ENCODE results near the gene TMEM271.
A peak's percentile ranks its signal among the peaks of the same experiment; 100 is the strongest.

The TMEM271 gene, protein sequence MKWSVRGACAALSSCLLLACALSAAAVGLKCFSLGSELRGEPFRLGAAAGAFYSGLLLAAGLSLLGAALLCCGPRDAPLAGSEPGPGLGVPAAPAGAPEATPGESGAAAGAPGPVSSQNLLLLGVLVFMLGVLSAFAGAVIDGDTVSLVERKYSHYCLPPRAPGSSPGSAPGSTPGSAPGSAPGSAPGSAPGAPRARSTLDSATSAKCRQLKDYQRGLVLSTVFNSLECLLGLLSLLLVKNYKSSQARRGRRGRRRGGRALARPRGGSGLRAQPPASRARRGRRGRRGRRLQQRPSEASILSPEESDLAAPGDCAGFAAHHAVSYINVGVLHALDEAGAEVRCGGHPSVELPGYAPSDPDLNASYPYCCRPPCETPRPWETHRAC

DNA sequence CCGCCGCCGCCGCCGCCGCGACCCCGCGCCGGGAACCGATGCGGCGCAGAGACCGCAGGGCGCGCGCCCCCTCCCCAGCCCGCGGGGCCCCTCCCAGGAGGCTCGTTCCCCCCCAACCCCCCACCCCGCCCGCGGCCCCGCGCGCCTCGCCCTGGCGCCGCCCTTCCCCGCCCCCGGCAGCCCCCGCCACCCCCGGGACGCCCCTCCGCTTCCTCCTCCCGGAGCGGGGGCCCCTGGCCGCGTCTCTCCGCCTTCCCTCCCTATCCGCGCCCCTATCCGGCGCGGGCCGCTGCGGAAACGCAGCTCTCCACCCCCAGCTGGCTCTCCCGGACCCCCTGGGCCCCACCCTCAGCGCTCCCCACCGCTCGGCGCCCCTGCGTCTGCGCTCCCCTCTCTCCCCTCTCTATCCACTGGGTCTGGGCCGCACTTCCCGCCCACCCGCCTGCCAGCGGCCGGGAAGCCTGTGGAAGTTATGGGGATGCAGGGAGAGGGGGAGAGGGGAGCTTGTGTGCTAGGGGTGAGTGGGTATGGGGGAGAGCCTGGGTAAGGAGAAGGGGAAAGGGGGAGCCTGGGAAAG is at the start of gene TMEM271:
TMEM271 (minus strand) TSS at position 51 of the 577 bp plus-strand sequence. CDS start 233 bp downstream, outside the sequence.
- no peak for DNase-seq (ENCODE audit: insufficient read length, low spot score)

DNA sequence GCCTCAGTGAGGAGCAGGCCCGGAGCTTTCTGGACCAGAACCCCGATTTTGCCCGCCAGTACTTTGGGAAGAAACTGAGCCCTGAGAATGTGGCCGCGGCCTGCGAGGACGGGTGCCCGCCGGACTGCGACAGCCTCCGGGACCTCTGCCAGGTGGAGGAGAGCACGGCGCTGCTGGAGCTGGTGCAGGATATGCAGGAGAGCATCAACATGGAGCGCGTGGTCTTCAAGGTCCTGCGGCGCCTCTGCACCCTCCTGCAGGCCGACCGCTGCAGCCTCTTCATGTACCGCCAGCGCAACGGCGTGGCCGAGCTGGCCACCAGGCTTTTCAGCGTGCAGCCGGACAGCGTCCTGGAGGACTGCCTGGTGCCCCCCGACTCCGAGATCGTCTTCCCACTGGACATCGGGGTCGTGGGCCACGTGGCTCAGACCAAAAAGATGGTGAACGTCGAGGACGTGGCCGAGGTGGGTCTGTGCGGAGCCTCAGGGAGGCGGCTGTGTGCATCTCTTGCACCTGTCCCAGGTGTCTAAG is 49.6 kb upstream of the TMEM271 start:
- no peak for FAIRE-seq
- DNase-seq (ENCODE audit: insufficient read length, low spot score) = no peak

More for the DNA sequence above, at the start of gene TMEM271:
- no peak for FAIRE-seq

GRCh38 chr4:624705-625590 is 48.9 kb upstream of the TMEM271 start, which contains the start of gene PDE6B:
Gene PDE6B, plus strand, starts transcription at chr4:625573. Its CDS starts 54 bp downstream, at chr4:625627.
- DNase-seq (ENCODE audit: insufficient read length, low spot score) (no peak), FAIRE-seq (no peak)

GRCh38 chr4:623914-624566 is 47.9 kb upstream of the TMEM271 start:
- no peak for DNase-seq (ENCODE audit: insufficient read length, low spot score)
- peak; percentile 48 for FAIRE-seq

DNA sequence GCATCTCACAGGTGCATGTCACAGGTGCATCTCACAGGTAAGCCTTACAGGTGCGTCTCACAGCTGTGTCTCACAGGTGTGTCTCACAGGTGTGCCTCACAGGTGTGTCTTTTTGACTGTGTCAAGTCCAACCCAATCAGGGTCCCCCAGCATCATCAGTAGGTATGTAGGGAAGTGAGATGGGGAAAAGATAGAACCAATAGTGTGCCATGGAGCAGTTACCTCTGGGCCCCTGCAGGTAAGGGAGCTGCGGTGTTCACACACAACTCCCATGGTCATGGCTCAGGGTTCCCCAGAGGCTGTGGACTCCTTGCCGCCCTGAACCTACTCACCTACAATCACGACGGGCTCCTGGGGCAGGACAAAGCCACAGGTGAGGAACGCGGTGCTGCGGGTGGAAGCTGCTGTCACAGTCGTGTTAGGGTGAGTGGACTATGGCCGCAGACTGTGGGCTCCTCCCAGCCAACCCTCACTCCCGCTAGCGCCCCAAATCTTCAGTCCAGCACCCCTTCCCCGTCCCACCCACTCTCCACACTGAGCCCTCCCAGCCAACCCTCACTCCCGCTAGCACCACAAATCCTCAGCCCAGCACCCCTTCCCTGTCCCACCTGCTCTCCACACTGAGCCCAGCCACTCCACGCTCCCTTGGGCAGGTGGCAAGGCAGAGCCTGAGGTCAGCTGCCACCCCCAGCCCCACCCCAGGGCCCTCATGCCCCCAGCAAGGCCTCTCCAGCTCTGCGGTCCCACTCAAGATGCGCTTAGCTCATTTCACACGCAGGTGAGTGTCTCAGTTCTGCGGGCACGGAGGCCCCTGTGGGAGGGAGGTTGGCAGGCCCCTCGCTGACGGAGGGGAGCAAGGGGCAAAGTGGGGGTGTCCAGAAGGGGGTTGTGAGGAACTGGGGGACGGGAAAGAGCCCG is 47.2 kb upstream of the TMEM271 start:
- DNase-seq (ENCODE audit: insufficient read length, low spot score) = no peak
- no peak for FAIRE-seq

GRCh38 chr4:622071-622995 is 46.2 kb upstream of the TMEM271 start:
- FAIRE-seq = peak; percentile 55
- no peak for DNase-seq (ENCODE audit: insufficient read length, low spot score)

- FAIRE-seq (no peak), DNase-seq (ENCODE audit: insufficient read length, low spot score) (no peak)
These were observed 45.4 kb upstream of the TMEM271 start for GRCh38 chr4:621296-622070.

- DNase-seq (ENCODE audit: insufficient read length, low spot score) (no peak), FAIRE-seq (no peak)
These were observed 44.8 kb upstream of the TMEM271 start for GRCh38 chr4:620851-621261.

DNA sequence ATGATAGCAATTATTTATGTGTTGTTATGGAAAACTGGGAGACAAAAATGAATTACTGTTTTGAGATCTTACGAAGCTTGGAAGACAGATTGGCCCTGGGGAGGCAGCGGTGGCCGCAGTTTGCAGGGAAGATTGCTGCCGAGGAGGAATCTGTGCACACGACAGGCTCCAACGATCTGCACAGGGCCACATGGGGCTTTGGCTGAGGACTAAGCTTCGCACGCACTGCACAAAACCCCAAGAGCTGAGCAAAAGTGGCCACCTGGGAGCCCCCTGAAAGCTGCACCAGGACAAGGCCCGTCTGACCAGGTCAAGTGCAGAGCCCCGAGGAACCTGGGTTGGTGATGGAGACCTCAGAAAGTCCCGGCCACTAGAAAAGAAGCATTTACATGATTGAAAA is 44.1 kb upstream of the TMEM271 start:
- DNase-seq (ENCODE audit: insufficient read length, low spot score) (no peak), FAIRE-seq (no peak)

- no peak for DNase-seq (ENCODE audit: insufficient read length, low spot score)
- no peak for FAIRE-seq
These were observed 41.8 kb upstream of the TMEM271 start for GRCh38 chr4:617644-618641.

- DNase-seq (ENCODE audit: insufficient read length, low spot score) = no peak
These were observed 41.0 kb upstream of the TMEM271 start for GRCh38 chr4:616911-617643.

DNA sequence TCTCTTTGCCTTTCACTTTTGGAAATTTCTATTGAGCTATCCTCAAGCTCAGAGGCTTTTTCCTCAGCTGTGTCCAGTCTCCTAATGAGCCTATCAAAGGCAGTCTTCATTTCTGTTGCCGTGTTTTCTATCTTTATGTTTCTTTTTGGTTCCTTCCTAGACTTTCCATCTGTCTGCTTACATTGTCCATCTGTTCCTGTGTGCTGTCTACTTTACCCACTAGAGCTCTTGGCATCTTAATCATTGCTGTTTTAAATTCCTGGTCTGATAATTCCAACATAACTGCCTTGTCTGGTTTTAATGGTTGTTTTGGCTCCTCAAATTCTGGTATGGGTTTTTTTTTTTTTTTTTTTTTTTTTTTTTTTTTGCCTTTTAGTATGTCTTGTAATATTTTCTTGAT is 40.0 kb upstream of the TMEM271 start:
- FAIRE-seq (no peak), DNase-seq (ENCODE audit: insufficient read length, low spot score) (no peak)

More at GRCh38 chr4:616911-617643, 41.0 kb upstream of the TMEM271 start:
- no peak for FAIRE-seq

DNA sequence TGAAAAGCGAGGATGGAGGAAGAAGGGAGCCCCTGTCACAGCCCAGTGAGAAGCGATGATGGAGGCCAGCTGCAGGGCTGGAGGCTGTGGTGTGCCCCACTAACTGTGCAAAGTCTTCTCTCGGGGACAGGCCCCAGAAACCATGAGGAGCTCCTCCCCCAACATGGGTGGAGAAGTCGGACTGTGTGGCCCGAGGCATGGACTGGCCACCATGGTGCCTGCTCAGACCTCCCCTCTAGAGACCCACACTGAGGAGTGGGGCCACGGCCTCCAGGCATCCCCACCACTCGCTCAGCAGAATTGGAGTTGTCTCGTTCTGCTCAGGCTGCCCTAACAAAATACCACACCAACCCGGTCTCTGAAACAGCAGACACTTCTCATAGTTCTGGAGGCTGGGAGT is 37.0 kb upstream of the TMEM271 start:
- FAIRE-seq = no peak
- no peak for DNase-seq (ENCODE audit: insufficient read length, low spot score)

DNA sequence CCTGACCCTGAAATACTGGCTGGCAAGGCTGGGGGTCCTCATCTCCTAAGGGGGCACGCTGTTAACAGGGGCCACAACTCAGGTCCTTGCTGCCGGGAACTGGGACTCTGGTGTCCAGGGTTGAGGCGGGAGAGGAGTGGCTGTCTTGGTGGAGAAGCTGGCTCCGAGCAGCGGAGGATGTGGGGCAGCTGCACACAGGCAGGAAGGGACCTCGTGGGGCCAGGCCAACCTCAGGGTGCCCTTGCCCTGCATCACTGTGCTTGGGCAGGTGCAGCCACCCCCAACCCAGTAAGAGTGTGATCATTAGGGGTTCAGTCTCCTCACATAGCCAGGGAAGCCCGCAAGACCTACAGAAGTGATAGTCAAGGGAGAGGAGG is 36.6 kb upstream of the TMEM271 start:
- FAIRE-seq (no peak), DNase-seq (ENCODE audit: insufficient read length, low spot score) (no peak)

DNA sequence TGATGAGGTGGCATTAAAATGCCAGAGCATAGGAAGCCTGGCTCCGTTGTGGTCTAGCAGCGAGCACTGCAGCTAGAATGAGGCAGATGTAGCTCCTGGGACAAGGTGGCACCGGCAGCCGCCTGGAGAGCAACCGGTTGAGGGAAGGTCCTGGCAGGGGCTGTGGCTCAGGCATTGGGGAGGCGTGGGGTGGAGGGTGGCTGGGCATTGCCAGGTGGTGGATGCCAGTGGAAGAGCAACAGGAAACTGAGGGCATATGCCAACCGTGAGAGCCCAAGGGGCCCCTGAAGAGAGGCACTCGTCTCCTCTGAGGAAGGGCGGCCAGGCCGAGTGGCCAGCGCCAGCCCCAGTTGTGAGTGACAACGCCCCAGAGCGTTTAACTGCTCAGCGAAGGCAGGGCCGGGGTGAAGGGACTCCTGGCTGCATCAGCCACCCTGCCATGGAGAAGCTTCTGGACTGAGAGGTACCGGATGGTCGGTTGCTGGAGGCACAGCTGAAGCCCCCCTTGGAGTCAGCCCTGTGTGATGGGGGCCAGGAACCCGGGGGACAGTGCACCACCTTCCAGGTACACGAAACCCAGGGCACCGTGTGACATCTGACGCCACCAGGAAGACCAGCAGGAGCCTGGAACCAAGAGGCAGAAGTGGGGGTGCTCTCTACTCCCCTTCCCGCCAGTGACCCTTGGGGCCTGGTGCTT is 36.1 kb upstream of the TMEM271 start:
- DNase-seq (ENCODE audit: insufficient read length, low spot score) (no peak), FAIRE-seq (no peak)

Data from HTR-8/SVneo (cell line).